A549 (cell line): ENCODE measurements around the gene HEATR5B. TPM values are rescaled to one million over a fixed set of nuclear protein-coding genes. Genes with fewer than 3 reads are reported as not detected.

Source experiments
- ATAC-seq, 2 experiments: fragments of 200-7000 bp in 1 of 2; fragments of >200 bp in 1 of 2; cut with Nextera tagmentation in 1 of 2; cut with Tn5 transposase in 1 of 2; 3 replicates each; pipeline versions ENCODE4 v1.8.0 to v1.9.1; 2018 to 2020; ENCODE audit warnings: mild to moderate bottlenecking in 1 of 2, moderate library complexity in 1 of 2
- CTCF ChIA-PET: fragments of 300-600 bp; sonication (Branson Sonifier 250); formaldehyde crosslinking; extraction: SDS; loops from one replicate; lab custom pipeline; 2021; ENCODE audit warnings: antibody characterized with exemption, inconsistent platforms; lab: Yijun Ruan, JAX
- POLR2A ChIA-PET: fragments of 350-600 bp; formaldehyde crosslinking; extraction: SDS; loops from one replicate; lab custom pipeline; 2021; ENCODE audit warnings: antibody characterized with exemption, inconsistent platforms; lab: Yijun Ruan, JAX
- DNase-seq, 2 experiments: peaks; one replicate each; pipeline versions ENCODE4 v3.0.0 to v3.0.0-alpha.2; 2011 to 2016; ENCODE audit warnings: low read depth in 1 of 2, low spot score in 1 of 2
- FAIRE-seq: peaks from 2 replicates; lab custom pipeline; 2011; peaks lifted over from hg19 to GRCh38; lab: Jason Lieb, UNC
- H3K27ac ChIP-seq, 2 experiments: fragments of >200 bp; sonication (Bioruptor Twin); formaldehyde crosslinking; 3 replicates each; pipeline ENCODE4 v1.5.1; 2016 to 2017
- H3K4me1 ChIP-seq: fragments of >200 bp; sonication (Bioruptor Twin); formaldehyde crosslinking; 3 replicates; pipeline ENCODE4 v1.6.1; 2016
- H3K4me2 ChIP-seq: fragments of >200 bp; sonication (Bioruptor Twin); formaldehyde crosslinking; 3 replicates; pipeline ENCODE4 v1.6.1; 2016
- H3K4me3 ChIP-seq: fragments of >200 bp; sonication (Bioruptor Twin); formaldehyde crosslinking; 3 replicates; pipeline ENCODE4 v1.5.1; 2016
- H3K9me3 ChIP-seq: fragments of >200 bp; sonication (Bioruptor Twin); formaldehyde crosslinking; 3 replicates; pipeline ENCODE4 v1.6.1; 2016
- BHLHE40 ChIP-seq: IDR thresholded peaks from 2 replicates; pipeline ENCODE4 v1.6.1; 2012; ENCODE audit warnings: low read depth, low read length, inconsistent platforms
- CBX2 ChIP-seq: fragments of 200-600 bp; sonication (generic); IDR thresholded peaks from 2 replicates; pipeline ENCODE4 v1.6.1; 2016; ENCODE audit warnings: low read depth, mild to moderate bottlenecking, borderline replicate concordance
- CEBPB ChIP-seq, 2 experiments: fragments of >200 bp in 1 of 2; sonication (Bioruptor Twin) in 1 of 2; formaldehyde crosslinking in 1 of 2; IDR thresholded peaks; 2 replicates each; pipeline ENCODE4 v1.6.1; 2012 to 2016
- CHD2 ChIP-seq: fragments of 150-350 bp; IDR thresholded peaks from 2 replicates; pipeline ENCODE4 v1.6.1; 2014; ENCODE audit warnings: low read length; ENCODE audit not compliant: partially characterized antibody
- EHF ChIP-seq: fragments of 250-450 bp; sonication (Bioruptor Pico); IDR thresholded peaks from 2 replicates; pipeline ENCODE4 v1.5.0; 2020; ENCODE audit warnings: mild to moderate bottlenecking
- GATA3 ChIP-seq: IDR thresholded peaks from 2 replicates; pipeline ENCODE4 v1.6.1; 2012; ENCODE audit warnings: borderline replicate concordance
- HDAC2 ChIP-seq: fragments of 200-600 bp; sonication (generic); IDR thresholded peaks from 2 replicates; pipeline ENCODE4 v1.6.1; 2016
- HOXA7 ChIP-seq: fragments of 250-450 bp; sonication (Bioruptor Pico); IDR thresholded peaks from 2 replicates; pipeline ENCODE4 v1.5.0; 2020; ENCODE audit warnings: mild to moderate bottlenecking, moderate library complexity
- HOXB13 ChIP-seq: fragments of 250-450 bp; sonication (Bioruptor Pico); IDR thresholded peaks from 2 replicates; pipeline ENCODE4 v1.5.0; 2020; ENCODE audit warnings: low read depth, mild to moderate bottlenecking, moderate library complexity
- JUN ChIP-seq, 2 experiments: fragments of >200 bp; sonication (Bioruptor Twin); formaldehyde crosslinking; IDR thresholded peaks; 2 replicates in 1 of 2; 3 replicates in 1 of 2; pipeline ENCODE4 v1.6.1; 2016 to 2017
- KDM5A ChIP-seq: fragments of 200-600 bp; sonication (generic); IDR thresholded peaks from 2 replicates; pipeline ENCODE4 v1.6.1; 2016; ENCODE audit warnings: antibody characterized with exemption, mild to moderate bottlenecking
- MAZ ChIP-seq: fragments of 150-350 bp; IDR thresholded peaks from 2 replicates; pipeline ENCODE4 v1.6.1; 2014; ENCODE audit warnings: antibody characterized with exemption, low read depth, low read length, borderline replicate concordance
- NR3C1 ChIP-seq: fragments of >200 bp; sonication (Bioruptor Twin); formaldehyde crosslinking; IDR thresholded peaks from 3 replicates; pipeline ENCODE4 v1.6.1; 2017
- PHF8 ChIP-seq: fragments of 200-600 bp; sonication (generic); IDR thresholded peaks from 2 replicates; pipeline ENCODE4 v1.6.1; 2016; ENCODE audit warnings: low read depth, mild to moderate bottlenecking, antibody characterized with exemption, moderate library complexity, borderline replicate concordance
- POLR2AphosphoS2 ChIP-seq: conservative IDR thresholded peaks from 2 replicates; pipeline ENCODE4 v1.6.1; 2012; ENCODE audit warnings: low read length, improper control_type of control experiment, inconsistent platforms
- RCOR1 ChIP-seq: fragments of 150-350 bp; IDR thresholded peaks from 2 replicates; pipeline ENCODE4 v1.6.1; 2014; ENCODE audit warnings: antibody characterized with exemption, low read length, low read depth
- RFX5 ChIP-seq: fragments of 450-650 bp; IDR thresholded peaks from 2 replicates; pipeline ENCODE4 v1.7.1; 2014; ENCODE audit warnings: antibody characterized with exemption, mild to moderate bottlenecking, moderate library complexity
- RNF2 ChIP-seq: fragments of 200-600 bp; sonication (generic); IDR thresholded peaks from 2 replicates; pipeline ENCODE4 v1.6.1; 2016; ENCODE audit warnings: low read depth, mild to moderate bottlenecking, antibody characterized with exemption, moderate library complexity, borderline replicate concordance
- SMC3 ChIP-seq: fragments of >200 bp; sonication (Bioruptor Twin); formaldehyde crosslinking; IDR thresholded peaks from 3 replicates; pipeline ENCODE4 v1.6.1; 2018; ENCODE audit warnings: inconsistent platforms
- ZNF302 ChIP-seq: fragments of 250-450 bp; sonication (Bioruptor Pico); IDR thresholded peaks from 2 replicates; pipeline ENCODE4 v1.9.0; 2021; ENCODE audit warnings: inconsistent platforms, mild to moderate bottlenecking, moderate library complexity
- WGBS: methylation state at CpG from one replicate; pipeline ENCODE4 v1.1.6; 2017; ENCODE audit errors: missing lambda C conversion rate; 5-methylcytosine and 5-hydroxymethylcytosine counted together
- polyA plus RNA-seq, 4 experiments: library from polyadenylated mRNA; depleted of rRNA in 3 of 4; stranded (reverse); fragments of >200 nt; fragmentation: RNase III in 1 of 4; extraction: RNeasy Plus Mini Kit Qiagen cat#74134 plus additional on column Dnase treatment in 1 of 4; gene quantifications; 2 replicates in 3 of 4; 3 replicates in 1 of 4; pipeline ENCODE4 v1.2.3, GENCODE V29; 2011 to 2017
- TF ChIP-seq, protein P1 (sequence below): fragments of >200 bp; sonication (Bioruptor Twin); formaldehyde crosslinking; IDR thresholded peaks from 3 replicates; pipeline ENCODE4 v1.5.1; 2016
- TF ChIP-seq, protein P2 (sequence below): IDR thresholded peaks from 2 replicates; pipeline ENCODE4 v1.6.1; 2012
- TF ChIP-seq, protein P3 (sequence below): fragments of 450-650 bp; IDR thresholded peaks from 2 replicates; pipeline ENCODE4 v1.6.1; 2014; ENCODE audit warnings: antibody characterized with exemption
- TF ChIP-seq, protein P4 (sequence below): fragments of >200 bp; sonication (Bioruptor Twin); formaldehyde crosslinking; IDR thresholded peaks from 3 replicates; pipeline ENCODE4 v1.6.1; 2016
- TF ChIP-seq, protein P5 (sequence below): fragments of >200 bp; sonication (Bioruptor Twin); formaldehyde crosslinking; IDR thresholded peaks from 2 replicates; pipeline ENCODE4 v1.6.1; 2016

HEATR5B gene
- polyA plus RNA-seq, 2 of the 4 experiments (the other 2 are of a cell fraction) = 8.4 to 26.1 TPM

DNA sequence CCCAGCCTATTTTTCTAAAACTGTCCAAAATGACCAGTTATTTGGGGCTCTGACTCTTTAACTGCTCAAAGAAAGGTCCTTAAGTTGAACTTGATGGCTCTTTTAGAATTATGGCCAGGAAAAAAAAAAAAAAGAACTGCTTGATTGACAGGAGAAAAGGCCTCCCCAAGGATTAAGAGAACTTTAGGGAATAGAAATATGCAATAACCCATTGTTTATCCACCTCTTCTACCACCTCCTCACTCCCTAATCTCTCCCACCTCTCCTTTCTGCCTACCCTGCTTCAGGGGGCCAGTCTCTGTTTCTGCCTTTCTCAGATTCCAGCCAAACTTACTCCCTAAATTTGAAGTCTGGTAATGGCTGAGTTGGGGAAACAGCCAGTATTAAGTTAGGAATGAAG, 112.2 kb downstream of the HEATR5B start:
- no peak for FAIRE-seq
- H3K4me3 ChIP-seq = no peak overlapping the region

DNA sequence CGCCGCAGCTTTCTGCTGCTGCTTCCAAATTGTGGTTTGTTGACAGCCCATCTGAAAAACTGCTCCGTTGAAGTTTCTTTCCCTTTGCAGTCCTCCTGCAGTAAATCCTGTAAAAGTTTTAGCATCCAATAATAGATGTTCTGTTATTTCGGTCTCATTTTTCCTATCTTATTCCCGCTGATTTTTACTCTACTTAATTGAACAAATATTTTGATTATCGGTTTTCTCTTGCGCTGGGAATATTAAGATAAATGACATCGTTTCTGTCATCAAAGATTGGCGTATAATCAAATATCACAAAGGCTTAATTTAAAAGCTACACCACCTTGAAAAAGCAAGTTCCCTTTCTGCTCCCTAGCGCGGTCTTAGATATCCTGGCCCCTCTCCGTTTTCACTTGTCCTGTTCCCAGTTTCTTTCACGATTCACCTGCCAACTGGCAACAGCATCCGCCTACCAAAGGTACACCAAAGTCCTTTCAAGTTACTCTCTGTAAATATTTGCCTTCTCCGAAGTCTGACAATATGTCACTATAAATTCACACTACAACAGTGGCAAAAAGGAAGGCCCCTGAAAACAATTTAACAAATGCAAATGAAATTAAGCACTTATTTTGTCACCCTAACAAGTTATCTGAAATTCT, 116.8 kb downstream of the HEATR5B start:
- ChIA-PET POLR2A (interaction anchor here (1.2 kb wide), 1 partner anchor 16 kb away, joined by 5 read pairs; no protein-coding TSS in a partner anchor), CTCF (interaction anchor here (0.7 to 1.6 kb wide), 2 partner anchors 9 to 49 kb away, joined by 3 read pairs; no protein-coding TSS in a partner anchor)
- peaks cover 21% of the 10 kb centered on the region for H3K4me1 ChIP-seq
- ATAC-seq (no peak), FAIRE-seq (no peak), DNase-seq (no peak)
- peak overlapping the region; percentile 73 for H3K4me2 ChIP-seq
- TF ChIP-seq RNF2 (0 out of 2 replicates have a peak, but pooled peaks have one; percentile 8), RFX5 (no peak), CEBPB (IDR thresholded peaks at IDR 0.05) (no peak), JUN (IDR thresholded peaks at IDR 0.05) (no peak), EHF (CRISPR knock-in tag) (no peak), HDAC2 (no peak), PHF8 (0 out of 2 replicates have a peak, but pooled peaks have one; percentile 8), RCOR1 (no peak), CBX2 (no peak)
- TF ChIP-seq, protein P1, sequence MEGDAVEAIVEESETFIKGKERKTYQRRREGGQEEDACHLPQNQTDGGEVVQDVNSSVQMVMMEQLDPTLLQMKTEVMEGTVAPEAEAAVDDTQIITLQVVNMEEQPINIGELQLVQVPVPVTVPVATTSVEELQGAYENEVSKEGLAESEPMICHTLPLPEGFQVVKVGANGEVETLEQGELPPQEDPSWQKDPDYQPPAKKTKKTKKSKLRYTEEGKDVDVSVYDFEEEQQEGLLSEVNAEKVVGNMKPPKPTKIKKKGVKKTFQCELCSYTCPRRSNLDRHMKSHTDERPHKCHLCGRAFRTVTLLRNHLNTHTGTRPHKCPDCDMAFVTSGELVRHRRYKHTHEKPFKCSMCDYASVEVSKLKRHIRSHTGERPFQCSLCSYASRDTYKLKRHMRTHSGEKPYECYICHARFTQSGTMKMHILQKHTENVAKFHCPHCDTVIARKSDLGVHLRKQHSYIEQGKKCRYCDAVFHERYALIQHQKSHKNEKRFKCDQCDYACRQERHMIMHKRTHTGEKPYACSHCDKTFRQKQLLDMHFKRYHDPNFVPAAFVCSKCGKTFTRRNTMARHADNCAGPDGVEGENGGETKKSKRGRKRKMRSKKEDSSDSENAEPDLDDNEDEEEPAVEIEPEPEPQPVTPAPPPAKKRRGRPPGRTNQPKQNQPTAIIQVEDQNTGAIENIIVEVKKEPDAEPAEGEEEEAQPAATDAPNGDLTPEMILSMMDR = no peak
- TF ChIP-seq, protein P2, sequence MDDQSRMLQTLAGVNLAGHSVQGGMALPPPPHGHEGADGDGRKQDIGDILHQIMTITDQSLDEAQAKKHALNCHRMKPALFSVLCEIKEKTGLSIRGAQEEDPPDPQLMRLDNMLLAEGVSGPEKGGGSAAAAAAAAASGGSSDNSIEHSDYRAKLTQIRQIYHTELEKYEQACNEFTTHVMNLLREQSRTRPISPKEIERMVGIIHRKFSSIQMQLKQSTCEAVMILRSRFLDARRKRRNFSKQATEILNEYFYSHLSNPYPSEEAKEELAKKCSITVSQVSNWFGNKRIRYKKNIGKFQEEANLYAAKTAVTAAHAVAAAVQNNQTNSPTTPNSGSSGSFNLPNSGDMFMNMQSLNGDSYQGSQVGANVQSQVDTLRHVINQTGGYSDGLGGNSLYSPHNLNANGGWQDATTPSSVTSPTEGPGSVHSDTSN = no peak
- H3K4me3 ChIP-seq = peak overlapping the region; percentile 96
- WGBS = 57% methylated on average over 15 of the region's 15 CpGs
- H3K9me3 ChIP-seq = no peaks in the 10 kb centered on the region
- H3K27ac ChIP-seq = peak overlapping the region; percentile 77 to 90

More for the DNA sequence above, 112.2 kb downstream of the HEATR5B start:
- ChIA-PET CTCF (no interaction called here), POLR2A (no interaction called here)
- H3K27ac ChIP-seq = no peak overlapping the region
- no peaks in the 10 kb centered on the region for H3K9me3 ChIP-seq
- DNase-seq = no peak
- H3K4me1 ChIP-seq = peaks cover 9% of the 10 kb centered on the region
- no peak overlapping the region for H3K4me2 ChIP-seq
- no peak for ATAC-seq
- TF ChIP-seq POLR2AphosphoS2 (no peak), MAZ (no peak), HOXB13 (CRISPR knock-in tag) (no peak), CHD2 (no peak), GATA3 (no peak), NR3C1 (no peak), BHLHE40 (no peak), SMC3 (no peak), KDM5A (no peak), ZNF302 (no peak), RFX5 (no peak), HDAC2 (no peak), PHF8 (no peak), EHF (CRISPR knock-in tag) (no peak), HOXA7 (CRISPR knock-in tag) (no peak)
- TF ChIP-seq, protein P3, sequence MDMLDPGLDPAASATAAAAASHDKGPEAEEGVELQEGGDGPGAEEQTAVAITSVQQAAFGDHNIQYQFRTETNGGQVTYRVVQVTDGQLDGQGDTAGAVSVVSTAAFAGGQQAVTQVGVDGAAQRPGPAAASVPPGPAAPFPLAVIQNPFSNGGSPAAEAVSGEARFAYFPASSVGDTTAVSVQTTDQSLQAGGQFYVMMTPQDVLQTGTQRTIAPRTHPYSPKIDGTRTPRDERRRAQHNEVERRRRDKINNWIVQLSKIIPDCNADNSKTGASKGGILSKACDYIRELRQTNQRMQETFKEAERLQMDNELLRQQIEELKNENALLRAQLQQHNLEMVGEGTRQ = no peak
- TF ChIP-seq, protein P4, sequence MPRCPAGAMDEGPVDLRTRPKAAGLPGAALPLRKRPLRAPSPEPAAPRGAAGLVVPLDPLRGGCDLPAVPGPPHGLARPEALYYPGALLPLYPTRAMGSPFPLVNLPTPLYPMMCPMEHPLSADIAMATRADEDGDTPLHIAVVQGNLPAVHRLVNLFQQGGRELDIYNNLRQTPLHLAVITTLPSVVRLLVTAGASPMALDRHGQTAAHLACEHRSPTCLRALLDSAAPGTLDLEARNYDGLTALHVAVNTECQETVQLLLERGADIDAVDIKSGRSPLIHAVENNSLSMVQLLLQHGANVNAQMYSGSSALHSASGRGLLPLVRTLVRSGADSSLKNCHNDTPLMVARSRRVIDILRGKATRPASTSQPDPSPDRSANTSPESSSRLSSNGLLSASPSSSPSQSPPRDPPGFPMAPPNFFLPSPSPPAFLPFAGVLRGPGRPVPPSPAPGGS = no peak
- TF ChIP-seq, protein P5, sequence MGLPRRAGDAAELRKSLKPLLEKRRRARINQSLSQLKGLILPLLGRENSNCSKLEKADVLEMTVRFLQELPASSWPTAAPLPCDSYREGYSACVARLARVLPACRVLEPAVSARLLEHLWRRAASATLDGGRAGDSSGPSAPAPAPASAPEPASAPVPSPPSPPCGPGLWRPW = no peak
